C4-2B (cell line): Measurements from ENCODE around the gene MINDY3.

ENCODE experiments used
- H3K27ac ChIP-seq: fragments of 450-650 bp; 2 replicates; pipeline ENCODE4 v1.5.1; 2017
- ZFX ChIP-seq: fragments of 450-650 bp; IDR thresholded peaks from 2 replicates; pipeline ENCODE4 v1.6.1; 2017
- TF ChIP-seq, protein P1 (sequence below): fragments of 450-650 bp; conservative IDR thresholded peaks from 2 replicates; pipeline ENCODE4 v1.5.1; 2017; ENCODE audit warnings: mild to moderate bottlenecking

Gene MINDY3

DNA sequence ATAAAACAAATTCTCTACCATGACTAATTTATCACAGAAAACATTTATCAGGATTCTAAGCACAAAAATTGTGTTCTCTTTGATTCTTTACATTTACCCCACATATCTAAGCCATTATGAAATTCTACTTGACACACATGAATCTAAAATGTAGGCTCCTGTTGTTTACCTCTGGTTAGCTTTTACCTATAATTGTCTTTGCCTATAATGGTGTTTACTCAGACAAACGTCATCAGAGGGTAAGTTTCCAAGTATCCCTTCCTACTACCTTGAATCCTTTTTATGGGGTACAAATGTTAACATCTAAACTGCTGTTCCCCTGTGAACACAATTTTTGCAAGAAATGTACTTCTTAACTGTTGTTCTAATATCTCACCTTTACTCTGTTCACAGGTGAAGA lies 63.5 kb downstream of the MINDY3 start:
- H3K27ac ChIP-seq: no peak overlapping the region

DNA sequence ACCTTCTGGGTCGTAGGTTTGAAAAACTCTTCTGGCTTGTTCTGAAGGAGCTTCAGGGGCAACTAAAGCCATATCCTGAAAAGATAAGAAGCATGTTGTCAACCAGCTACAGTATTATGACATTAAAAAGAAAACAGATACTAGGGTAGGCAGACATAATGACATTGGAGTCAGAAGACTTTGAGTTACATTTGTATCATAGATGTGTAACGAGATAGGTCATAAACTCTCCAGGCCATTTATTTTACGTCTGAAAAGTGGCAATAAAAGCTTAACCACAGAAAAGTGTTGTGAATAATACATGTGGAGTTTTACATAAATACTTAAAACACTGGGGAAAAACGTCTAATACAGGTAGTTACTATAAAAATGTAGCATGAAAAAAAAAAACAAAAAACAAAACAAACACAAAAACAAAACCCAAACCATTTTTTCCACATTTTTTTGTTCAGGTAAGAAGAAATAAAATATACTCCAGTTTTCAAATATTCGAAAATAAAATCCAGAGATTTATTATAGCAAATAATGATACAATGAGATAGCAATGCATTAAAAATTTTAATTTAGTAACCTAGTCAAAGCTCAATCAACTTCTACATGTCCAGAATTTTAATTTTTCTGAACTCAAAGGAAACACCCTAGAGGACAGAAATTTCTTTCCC lies 64.1 kb downstream of the MINDY3 start:
- no peak overlapping the region for H3K27ac ChIP-seq

More for the DNA sequence above, 63.5 kb downstream of the MINDY3 start:
- no peak for TF ChIP-seq ZFX
- TF ChIP-seq, protein P1, sequence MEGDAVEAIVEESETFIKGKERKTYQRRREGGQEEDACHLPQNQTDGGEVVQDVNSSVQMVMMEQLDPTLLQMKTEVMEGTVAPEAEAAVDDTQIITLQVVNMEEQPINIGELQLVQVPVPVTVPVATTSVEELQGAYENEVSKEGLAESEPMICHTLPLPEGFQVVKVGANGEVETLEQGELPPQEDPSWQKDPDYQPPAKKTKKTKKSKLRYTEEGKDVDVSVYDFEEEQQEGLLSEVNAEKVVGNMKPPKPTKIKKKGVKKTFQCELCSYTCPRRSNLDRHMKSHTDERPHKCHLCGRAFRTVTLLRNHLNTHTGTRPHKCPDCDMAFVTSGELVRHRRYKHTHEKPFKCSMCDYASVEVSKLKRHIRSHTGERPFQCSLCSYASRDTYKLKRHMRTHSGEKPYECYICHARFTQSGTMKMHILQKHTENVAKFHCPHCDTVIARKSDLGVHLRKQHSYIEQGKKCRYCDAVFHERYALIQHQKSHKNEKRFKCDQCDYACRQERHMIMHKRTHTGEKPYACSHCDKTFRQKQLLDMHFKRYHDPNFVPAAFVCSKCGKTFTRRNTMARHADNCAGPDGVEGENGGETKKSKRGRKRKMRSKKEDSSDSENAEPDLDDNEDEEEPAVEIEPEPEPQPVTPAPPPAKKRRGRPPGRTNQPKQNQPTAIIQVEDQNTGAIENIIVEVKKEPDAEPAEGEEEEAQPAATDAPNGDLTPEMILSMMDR: no peak

DNA sequence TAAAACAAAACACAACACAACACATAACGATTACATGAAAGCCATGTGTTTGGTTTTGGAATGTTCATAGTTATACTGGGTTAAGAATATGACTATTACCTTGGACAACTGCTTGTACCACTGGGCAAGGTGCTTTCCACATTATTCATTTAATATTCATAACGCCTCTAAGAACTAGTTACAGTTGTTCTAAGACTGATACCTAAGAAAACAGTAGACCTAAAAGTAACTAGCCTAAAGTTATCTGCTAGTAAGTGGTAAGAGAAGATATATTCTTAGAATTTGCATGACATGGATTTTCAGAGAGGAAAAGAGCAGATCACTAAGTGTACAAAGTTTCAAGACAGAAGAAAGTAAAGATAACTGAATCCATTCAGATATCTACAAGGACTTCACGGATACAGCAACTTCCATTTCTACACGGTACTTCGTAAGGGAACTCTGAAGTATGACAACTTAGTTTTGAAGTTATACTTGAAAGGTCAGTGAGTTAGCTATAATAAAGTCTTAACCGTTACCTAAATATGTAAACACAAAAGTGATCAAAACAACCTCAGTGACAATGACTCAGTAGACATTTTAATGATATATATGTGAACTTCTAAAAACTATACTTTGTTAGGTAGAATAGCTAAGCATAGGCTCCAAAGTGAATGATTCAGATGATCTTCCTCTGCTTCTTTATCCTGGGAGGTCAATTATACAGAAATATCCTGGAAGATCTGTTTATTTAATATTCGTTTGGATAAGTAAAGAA lies 65.1 kb downstream of the MINDY3 start:
- TF ChIP-seq, protein P1: no peak
- TF ChIP-seq ZFX: no peak
- H3K27ac ChIP-seq: no peak overlapping the region

More for the DNA sequence above, 64.1 kb downstream of the MINDY3 start:
- no peak for TF ChIP-seq ZFX
- TF ChIP-seq, protein P1: no peak

DNA sequence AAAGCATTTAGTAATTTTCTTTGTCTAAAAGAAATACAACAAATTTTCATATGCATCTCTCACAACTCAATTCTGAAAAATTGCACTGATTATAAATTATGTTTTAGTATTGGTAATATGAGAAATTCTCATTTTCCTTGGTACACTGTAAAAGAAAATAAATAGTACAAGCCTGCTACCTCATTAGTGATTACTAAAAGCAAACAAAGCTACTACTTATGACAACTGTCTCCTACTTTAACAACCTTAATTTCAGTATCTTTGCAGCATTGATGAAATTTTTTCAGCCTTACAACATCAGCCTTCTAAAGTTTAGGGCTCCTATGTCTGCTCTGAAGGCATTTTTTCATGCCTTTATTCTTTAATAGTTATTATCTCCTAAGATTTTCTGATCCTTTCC lies 65.7 kb downstream of the MINDY3 start:
- H3K27ac ChIP-seq: no peak overlapping the region
- no peak for TF ChIP-seq ZFX
- TF ChIP-seq, protein P1: no peak

DNA sequence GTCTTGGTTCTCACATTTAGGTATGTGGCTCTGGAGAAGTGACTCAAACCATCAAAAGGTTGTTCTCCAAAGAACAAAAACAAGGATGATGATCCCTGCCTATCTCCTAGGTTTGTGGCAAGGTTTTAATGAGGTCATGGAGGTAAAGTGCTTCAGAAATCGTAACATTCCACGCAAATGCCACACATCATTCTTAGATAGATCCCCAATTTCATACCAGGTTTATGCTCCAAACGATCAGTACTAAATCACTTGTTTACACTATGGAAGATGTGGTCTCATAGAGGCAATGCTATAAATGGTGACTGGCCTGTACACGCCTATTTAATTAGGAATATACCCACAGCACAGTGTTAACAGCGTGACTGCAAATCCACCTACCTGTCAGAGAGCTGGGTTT lies 66.6 kb downstream of the MINDY3 start:
- TF ChIP-seq ZFX: no peak
- H3K27ac ChIP-seq: no peak overlapping the region

DNA sequence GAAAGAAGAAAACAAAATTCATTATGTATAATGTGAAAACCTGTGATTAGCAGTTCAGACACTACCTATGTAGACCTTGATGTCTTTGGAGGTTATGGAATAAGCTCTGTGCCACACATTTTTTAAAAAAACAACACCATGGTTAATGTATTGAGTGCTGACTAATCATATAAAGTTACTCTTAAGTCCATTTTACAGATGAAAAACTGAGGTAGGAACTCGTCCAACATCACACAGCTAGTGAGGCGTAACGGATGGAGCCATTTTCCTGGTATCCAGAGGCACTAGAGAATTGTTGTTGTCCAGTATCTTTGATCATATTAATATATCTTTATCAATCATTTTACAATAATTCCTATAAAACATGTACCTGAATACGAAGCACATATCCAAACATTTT lies 67.5 kb downstream of the MINDY3 start:
- no peak overlapping the region for H3K27ac ChIP-seq
- TF ChIP-seq, protein P1: no peak
- no peak for TF ChIP-seq ZFX

DNA sequence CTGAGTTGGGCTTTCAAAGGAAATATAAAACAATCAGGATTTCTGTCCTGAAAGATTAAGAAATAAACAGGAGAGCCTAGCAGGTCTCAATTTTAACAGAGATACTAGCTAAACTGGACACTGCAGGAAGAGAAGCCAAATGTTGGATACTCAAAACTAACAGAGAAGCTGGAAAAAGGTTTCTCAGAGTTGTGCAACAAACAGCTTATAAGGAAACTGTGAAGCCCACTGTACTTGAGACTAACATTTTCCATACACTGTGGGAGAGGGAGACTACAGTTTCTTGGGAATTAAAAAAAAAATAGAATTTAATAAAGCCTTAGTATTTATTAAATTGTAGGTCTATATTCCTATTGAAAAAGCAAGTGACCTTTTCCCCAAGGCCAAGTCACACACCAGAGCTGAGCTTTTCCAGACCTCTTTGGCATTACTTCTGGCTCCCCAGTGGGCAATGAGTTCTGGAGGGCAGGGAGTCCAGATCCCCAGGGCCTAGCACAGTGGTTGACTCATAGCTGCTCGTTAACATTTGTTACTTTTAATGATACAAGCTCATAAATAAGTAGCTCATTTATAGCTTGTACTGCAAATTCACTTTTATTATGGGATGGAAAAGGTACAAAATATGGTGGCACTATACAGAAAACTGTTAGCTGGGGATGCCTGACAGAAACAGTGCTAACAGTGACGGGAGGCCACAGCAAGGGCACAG lies 68.3 kb downstream of the MINDY3 start:
- no peak overlapping the region for H3K27ac ChIP-seq
- TF ChIP-seq ZFX: no peak
- TF ChIP-seq, protein P1: no peak
